CMK (cell line): ENCODE measurements around the gene ORC4.
"Not testable (repeated sequence)": the region's sequence is repeated elsewhere in the genome, so short reads cannot be mapped to it uniquely, and the experiment has no call there.

Experiments
- DNase-seq: peaks from one replicate; pipeline ENCODE4 v3.0.0-alpha.2; 2010; ENCODE audit warnings: low read depth

ORC4 gene

DNA sequence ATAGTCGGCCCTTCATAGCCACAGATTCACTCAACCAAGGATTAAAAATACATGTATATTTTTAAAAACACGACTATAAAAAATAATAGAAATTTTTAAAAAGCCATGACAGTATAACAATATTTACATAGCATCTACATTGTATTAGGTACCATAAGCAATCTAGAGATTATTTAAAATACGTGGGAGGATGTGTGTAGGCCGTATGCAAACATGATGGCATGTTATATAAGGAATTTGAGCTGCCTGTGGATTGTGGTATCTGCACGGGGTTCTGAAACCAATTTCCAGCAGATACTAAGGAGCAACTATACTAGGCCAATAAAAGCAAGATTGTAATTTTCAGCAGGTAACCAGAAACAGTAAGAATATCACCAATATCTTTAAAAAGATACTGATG, 5.9 kb downstream of the ORC4 start:
- DNase-seq = no peak

DNA sequence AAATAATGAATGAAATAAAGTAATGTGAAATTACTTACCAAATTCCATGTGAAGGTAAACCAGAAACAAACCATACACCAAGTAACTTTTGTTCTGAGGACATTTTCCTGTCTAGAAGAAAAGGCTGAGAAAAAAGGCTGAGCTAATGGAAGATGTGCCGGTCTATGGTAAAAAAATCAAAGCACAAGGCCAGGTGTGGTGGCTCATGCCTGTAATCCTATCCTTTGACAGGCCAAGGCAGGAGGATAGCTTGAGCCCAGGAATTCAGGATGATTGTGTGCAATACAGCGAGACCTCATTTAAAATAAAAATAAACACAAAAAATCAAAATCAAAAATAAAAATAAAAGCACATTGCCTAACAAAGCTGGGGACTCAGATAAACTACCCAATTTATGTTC, 6.7 kb downstream of the ORC4 start:
- no peak for DNase-seq

DNA sequence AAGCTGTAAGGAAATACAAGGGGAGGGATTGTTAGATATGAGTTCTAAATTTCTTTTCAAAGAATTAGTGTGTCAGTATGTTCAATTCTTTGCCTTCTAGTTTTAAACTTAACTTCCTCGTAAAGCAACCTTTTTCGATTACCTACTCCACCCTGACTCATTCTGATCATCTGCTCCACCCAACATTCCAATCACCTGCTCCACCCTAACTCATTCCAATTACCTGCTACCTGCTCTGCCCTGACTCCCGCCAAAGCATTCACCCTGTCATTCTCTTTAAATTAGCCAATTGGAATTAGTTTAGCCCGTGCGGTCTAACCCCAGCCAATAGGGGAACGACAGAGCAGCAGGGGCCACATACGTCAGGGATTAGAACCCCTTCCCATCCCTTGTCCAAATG, 12.1 kb downstream of the ORC4 start:
- not testable (repeated sequence) for DNase-seq

DNA sequence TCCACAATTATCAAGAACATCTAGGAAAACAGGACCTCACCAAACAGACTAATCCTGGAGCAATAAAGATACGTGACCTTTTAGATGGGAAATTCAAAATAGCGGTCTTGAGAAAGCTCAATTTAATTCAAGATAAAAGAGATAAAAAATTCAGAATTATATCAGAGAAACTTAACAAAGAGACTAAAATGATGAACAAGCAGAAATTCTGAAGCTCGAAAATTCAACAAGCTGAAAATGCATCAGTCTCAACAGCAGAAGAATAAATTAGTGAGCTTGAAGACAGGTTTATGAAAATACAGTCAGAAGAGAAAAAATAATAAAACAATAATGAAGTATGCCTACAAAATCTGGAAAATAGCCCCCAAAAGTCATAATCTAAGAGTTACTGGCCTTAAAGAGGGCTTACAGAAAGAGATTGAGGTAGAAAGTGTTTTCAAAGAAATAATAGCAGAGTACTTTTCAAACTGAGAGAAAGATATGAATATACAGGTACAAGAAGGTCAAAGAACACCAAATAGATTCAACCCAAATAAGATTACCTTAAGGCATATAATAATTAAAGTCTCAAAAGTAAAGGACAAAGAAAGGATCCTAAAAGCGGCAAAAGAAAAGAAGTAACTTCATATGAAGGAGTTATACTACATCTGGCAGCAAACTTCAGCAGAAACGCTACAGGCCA, 13.2 kb downstream of the ORC4 start:
- no peak for DNase-seq

DNA sequence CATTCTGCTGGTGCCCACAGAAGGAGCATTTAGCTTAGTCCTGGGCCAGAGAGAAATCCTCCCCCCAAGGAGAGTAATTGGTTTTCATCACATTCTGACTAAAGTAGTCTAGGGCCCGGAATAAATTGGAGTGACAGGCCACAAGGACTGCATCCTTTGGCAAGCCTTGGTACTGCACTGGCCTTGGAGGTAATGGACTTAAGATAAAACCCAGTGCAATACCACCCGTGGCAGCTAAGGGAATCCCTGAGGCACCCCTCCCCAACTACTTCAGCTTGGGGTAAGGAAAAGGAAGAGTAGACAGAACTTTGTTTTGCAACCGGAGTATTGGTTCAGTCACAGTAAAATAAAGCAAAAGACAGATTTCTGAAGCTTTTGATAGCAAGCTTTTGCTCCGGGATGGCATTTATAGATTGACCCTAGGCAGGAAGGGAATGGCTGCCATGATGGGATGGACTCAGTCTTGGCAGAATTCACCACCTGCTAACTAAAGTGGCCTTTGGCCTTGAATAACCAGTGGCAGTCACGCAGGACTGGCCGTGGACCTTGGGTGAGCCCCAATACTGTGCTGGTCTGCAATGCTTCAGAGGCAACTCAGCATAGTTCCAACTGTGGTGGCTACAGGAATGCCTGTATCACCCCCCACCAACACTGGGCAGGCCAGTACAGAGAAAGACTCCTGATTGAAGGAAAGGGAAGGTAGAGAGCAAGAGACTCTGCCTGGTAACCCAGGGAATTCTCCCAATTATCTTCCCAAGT, 14.1 kb downstream of the ORC4 start:
- DNase-seq = no peak

DNA sequence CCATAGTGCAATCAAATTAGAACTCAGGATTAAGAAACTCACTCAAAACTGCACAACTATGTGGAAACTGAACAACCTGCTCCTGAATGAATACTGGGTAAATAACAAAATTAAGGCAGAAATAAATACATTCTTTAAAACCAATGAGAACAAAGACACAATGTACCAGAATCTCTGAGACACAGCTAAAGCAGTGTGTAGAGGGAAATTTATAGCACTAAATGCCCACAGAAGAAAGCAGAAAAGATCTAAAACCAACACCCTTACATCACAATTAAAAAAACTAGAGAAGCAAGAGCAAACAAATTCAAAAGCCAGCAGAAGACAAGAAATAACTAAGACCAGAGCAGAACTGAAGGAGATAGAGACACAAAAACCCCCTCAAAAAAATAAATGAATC, 18.1 kb downstream of the ORC4 start:
- DNase-seq = not testable (repeated sequence)

DNA sequence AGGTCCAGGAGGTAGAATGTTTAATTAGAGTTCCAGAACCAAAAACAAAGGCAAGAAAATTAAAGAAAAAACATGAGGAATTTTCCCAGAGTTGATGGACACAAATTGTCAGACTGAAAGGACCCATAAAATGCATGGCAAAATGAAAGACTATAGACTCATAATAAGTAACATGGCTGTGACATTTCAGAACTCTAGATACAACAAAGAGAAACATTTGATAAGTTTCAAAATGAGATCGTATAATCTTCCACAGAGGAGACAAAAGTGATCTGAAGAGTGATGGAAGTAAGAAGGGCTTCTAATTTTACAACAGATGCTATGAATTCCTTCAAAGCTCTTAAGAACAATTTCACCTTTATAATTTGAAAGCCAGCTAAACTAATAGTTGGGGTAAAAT, 20.4 kb downstream of the ORC4 start:
- DNase-seq = no peak

DNA sequence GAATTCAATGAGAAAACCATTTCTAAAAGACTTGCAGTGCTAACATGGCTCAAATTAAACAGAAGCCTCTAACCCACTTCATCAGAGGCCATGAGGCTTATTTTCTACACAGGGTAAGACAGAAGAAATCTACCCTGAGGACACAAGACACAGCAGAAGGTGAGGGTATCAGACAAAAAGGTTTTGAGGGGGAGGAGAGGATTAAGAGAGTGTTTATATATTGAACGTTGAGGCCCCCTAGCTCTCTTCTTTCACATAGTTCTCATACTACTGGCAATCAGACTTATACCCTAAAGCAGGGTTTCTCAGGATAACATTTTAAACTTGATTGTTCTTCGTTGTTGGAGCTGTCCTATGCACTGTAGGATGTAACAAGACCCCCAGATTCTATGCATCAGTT, 21.4 kb downstream of the ORC4 start:
- no peak for DNase-seq

DNA sequence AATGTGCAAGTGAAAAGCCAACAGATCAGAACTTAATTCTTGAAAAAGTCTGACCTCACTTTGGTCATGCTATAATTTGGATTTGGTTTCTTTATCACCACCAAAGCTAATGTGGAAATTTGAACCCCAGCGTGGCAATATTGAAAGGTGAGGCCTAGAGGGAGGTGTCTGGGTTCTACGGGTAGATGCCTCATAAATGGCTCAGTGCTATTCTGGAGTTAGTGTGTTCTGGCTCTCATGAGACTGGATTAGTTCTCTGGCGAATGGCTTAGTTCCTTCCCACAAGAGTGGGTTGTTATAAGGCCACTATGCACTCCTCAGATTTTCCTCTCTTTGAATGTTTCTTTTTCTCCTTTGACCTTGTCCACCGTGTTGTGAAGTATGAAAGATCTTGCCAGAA, 22.3 kb downstream of the ORC4 start:
- DNase-seq = no peak

DNA sequence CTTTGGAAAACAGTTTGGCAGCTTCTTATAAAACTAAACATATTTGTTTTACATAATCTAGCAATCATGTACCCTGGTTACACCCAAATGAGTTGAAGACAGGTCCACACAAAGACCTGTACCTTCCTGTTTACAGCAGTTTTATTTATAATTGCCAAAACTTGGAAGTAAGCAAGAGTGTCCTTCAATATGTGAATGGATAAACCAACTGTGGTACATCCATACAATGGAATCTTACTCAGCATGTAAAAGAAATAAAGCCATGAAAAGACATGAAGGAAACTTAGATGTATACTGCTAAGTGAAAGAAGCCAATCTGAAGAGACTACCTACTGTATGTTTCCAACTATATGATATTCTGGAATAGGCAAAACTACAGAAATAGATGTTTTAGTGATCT, 23.7 kb downstream of the ORC4 start:
- DNase-seq = no peak

DNA sequence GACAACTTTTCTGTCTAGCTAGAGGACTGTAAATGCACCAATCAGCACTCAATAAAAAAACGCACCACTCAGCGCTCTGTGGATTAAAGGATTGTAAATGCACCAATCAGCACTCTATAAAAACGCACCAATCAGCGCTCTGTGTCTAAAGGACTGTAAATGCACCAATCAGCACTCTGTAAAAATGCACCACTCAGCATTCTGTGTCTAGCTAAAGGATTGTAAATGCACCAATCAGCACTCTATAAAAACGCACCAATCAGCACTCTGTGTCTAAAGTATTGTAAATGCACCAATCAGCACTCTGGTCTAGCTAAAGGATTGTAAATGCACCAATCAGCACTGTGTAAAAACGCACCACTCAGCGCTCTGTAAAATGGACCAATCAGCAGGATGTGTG, 25.6 kb downstream of the ORC4 start:
- not testable (repeated sequence) for DNase-seq

DNA sequence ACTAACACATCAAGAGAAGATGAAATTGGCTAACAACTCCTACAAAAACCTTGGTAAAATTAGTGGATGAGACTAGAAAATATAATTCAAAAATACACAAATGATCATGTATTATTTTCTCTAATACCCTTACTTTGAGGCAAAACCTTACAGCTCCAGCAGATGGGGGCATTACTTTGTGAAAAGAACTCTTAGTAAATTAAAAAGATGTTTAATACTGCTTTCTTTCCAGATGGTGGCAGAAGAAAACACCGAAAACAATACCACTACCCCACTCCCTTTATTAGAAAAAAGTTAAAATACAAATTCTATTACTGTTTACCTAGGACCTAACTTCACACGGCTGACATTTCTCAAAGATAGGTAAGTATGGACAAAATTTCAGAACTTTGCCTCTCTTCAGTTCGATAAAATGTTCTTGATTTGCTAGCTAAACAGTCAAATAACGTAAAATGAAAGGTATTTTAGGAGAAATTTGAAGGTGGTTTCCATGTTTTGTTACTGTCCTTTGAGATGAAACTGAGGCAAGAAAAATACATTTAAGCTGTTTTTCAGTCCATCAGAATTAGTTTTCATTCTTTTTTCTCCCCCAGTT, 30.6 kb downstream of the ORC4 start:
- DNase-seq = no peak

DNA sequence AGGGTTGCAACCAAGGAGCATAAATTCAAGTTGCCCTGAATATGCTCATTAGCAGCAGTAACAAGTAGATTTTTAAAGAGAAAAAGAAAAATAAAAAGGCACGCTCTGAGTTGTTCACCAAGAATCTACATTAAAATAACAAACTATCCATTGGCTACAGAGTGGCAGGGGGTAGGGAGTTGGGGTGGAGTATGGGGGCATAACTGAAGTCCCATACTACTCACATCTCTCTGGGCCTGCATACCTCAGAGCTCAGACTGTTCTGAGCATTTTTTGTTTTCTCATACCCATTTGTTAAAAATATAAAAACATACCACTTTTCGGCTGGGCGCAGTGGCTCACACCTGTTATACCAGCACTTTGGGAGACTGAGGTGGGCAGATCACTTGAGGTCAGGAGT, 31.4 kb downstream of the ORC4 start:
- DNase-seq = no peak

DNA sequence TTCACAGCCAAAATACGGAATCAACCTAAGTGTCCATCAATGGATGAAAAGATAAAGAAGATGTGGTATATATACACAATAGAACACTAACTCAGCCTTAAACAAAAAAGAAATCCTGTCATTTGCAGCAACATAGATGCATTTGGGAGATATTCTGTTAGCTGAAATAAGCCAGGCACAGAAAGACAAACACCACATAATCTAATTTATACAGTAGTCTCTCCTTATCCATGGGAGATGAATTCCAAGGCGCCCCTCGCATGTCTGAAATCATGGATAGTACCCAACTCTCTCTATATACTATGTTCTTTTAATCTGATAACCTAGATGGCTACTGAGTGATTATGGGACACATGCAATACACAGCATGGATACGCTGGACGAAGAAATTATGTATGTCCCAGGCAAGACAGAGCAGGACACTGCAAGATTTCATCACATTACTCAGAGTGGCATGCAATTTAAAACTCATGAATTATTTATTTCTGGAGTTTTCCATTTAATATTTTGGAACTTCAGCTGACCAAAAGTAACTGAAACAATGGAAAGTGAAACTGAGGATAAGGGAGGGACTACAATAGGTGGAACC, 39.5 kb downstream of the ORC4 start:
- DNase-seq = no peak

DNA sequence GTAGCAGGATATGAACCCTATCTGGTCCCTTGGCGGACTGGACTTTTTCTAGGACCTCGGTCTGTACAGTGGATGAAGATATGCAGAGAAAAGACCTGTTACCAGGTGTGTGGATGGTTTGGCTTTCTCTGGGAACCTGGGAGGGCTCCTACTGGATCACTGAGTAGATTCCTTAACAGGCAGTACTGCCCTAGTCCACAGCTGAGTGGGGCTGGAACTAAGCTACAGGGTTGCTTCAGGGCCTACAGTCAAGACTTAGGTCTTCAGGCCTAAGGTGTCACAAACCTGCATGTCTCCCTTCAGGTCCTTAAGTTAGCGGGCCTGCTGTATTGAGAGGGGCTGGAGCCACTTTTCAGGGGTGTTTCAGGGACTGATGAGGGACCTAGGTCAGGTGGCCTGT, 42.9 kb downstream of the ORC4 start:
- DNase-seq = no peak

DNA sequence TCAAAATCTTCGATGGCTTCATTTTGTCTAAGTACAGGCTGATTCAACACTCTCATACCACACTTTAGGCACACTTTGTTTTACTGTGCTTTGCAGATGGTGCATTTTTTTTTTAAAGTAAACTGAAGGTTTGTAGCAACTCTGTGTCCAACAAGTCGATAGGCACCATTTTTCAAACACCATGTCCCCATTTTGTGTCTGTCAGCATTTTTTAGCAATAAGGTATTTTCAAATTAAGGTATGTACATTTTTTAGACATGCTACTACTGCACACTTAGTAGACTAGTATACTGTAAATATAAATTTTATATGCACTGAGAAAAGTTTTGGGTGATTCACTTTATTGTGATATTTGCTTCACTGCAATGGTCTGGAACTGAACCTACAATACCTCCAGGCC, 44.4 kb downstream of the ORC4 start:
- DNase-seq = no peak

DNA sequence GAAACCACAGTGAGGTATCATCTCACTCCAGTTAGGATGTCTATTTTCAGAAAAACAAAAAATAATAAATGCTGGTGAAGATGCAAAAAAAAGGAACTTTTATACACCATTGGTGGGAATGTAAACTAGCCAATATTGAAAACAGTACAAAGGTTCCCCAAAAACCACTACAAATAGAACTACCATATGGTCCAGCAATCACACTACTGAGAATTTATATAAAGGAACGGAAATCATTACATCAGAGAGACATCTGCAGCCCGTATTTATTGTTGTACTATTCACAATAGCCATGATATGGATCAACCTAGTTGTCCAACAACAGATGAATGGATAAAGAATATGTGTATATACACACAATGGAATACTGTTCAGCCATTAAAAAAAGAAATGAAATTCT, 52.0 kb downstream of the ORC4 start:
- no peak for DNase-seq

DNA sequence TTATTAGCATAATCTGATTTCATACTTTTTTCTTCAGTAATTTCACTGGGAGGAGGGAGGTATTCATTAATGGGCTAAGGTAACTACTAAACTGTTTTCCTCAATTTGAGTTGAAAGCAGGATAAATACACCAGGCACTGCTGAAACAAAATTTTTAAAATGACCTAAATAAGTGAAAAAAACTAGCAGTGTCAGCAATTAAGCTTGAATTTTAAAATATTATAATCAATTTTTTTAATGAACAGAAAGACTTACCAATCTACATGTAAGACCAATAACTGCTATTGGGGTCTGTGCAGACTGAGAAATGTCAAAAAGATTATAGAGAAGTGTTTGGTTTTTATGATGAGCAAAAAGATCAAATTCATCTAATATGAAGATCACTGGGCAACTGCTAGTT, 68.4 kb downstream of the ORC4 start:
- DNase-seq = no peak

DNA sequence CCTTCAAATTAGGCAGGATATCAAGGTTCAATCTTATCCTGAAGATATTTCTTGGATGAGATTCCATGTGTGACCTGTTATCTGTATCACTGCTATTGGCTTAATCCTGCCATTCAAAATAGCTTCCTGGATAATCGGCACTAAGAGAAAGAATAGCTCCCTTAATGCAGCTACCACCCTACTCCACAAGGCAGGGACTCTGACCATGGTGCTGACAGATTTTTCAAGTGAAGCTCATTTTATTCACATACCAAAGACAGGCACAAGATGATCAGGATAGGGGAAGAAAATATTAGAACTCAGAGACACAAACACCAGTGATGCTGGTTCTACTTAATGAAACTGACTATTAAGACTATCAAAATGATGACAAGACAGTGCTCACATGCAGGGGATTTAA, 74.9 kb downstream of the ORC4 start:
- DNase-seq = no peak

DNA sequence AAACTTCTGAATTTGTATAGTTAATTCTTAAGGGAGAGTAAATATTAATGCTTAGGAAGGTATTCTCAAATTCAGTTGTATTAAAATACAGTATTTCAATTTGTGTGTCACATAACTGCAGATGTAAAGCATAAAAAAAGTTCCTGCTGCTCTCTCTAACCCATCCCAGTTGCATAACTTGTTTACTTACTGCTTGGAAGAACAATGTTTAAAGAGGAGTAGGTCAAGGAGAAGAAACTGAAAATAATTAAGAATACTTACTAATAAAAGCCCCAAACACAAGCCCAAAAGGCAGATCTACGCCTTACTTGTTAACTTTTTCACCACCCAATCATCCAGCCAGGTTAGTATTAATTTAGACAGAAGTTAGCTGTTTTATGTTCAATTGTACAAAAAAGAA, 81.2 kb downstream of the ORC4 start:
- no peak for DNase-seq

DNA sequence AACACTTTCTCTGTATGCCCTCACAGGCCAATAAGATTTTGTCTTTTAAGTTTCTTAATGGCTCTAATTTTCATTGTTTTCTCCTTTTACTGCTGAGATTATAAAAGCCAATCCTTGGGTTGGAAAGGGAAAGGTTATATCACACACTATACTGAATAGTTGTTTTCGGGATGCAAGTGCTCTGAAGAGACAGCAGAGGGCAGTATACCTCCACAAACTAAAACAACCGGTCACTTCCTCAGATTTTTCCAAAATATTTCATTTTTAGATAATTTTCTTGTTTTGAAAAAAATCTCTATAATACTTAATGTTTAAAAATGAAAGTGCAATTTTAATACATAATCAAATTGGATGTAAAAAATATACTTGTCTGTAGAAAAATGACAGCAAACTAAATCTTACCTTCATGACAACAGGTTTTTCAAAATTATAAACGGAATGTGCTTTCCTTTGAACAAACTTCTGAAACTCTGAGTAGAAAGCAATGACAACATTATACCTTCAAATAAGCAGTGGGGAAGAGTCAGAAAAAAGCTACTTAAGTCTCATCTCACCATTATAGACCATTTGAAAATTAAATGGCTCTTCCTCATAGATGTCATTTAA, 82.7 kb downstream of the ORC4 start:
- no peak for DNase-seq

DNA sequence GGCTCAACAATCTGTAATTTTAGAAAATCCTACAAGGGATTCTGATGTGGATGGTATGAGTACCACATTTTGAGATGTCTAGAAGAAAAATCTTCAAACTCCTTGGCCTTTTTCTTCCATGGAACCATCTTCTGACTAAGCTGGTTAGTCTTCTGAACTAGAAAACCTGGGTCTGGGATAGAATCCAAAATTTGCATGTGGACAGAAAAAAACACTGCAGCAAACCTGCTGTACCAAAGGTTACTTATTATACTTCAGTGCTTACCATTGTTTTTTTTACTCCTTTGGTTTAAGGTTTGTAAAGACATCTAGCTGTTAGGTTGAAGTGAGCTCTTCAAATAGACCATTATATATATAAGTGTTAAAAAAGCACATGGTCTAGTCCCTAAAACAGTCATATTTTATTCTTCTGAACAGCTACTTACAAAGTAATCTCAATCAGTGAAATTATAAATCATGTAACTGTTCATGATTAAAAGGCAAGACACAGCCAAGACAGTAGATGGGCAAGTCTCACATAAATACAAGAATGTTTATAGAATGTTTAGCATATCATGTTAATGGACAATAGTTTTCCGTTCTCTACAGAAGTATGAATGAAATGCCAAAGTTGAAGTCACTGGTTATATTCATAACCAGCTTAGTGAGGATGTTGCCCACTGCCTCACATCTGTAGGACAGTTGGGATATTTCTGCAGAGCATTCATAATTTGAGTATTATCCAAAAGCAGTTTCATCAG, 85.5 kb downstream of the ORC4 start:
- no peak for DNase-seq
